HEK293T (cell line): ENCODE data around the gene SNTG2.

Experiments used
- ARNT ChIP-seq: fragments of 450-650 bp; IDR thresholded peaks from 2 replicates; pipeline ENCODE4 v1.6.1; 2017; ENCODE audit warnings: mild to moderate bottlenecking
- BHLHE40 ChIP-seq: fragments of 450-650 bp; IDR thresholded peaks from 2 replicates; pipeline ENCODE4 v1.6.1; 2016; ENCODE audit warnings: mild to moderate bottlenecking, moderate library complexity, borderline replicate concordance
- CTBP1 ChIP-seq: fragments of 450-650 bp; IDR thresholded peaks from 2 replicates; pipeline ENCODE4 v1.6.1; 2016; ENCODE audit warnings: borderline replicate concordance
- FOXK2 ChIP-seq: fragments of 450-650 bp; IDR thresholded peaks from 2 replicates; pipeline ENCODE4 v1.6.1; 2016; ENCODE audit warnings: mild to moderate bottlenecking
- FOXM1 ChIP-seq: fragments of 450-650 bp; IDR thresholded peaks from 2 replicates; pipeline ENCODE4 v1.6.1; 2017; ENCODE audit warnings: mild to moderate bottlenecking, borderline replicate concordance
- HDGF ChIP-seq: fragments of 450-650 bp; IDR thresholded peaks from 2 replicates; pipeline ENCODE4 v1.6.1; 2017; ENCODE audit warnings: antibody characterized with exemption, borderline replicate concordance
- NFRKB ChIP-seq: fragments of 450-650 bp; IDR thresholded peaks from 2 replicates; pipeline ENCODE4 v1.6.1; 2016; ENCODE audit warnings: mild to moderate bottlenecking, moderate library complexity
- SP1 ChIP-seq: fragments of 450-650 bp; IDR thresholded peaks from 2 replicates; pipeline ENCODE4 v1.6.1; 2017
- SUZ12 ChIP-seq: fragments of 450-650 bp; IDR thresholded peaks from 2 replicates; pipeline ENCODE4 v1.6.1; 2016; ENCODE audit warnings: mild to moderate bottlenecking
- TARDBP ChIP-seq: fragments of 450-650 bp; IDR thresholded peaks from 2 replicates; pipeline ENCODE4 v1.6.1; 2016
- ZNF384 ChIP-seq: fragments of 450-650 bp; IDR thresholded peaks from 2 replicates; pipeline ENCODE4 v1.6.1; 2016

- TF ChIP-seq TARDBP: no peak
- no peak for TF ChIP-seq CTBP1
- TF ChIP-seq BHLHE40: no peak
- no peak for TF ChIP-seq FOXM1
- no peak for TF ChIP-seq ARNT
- TF ChIP-seq ZNF384: no peak
- TF ChIP-seq NFRKB: no peak
- no peak for TF ChIP-seq HDGF
- no peak for TF ChIP-seq SUZ12
- no peak for TF ChIP-seq FOXK2
- TF ChIP-seq SP1: no peak
These were observed 333.2 kb downstream of the SNTG2 start for GRCh38 chr2:1283871-1284270.
